Raji (cell line): ENCODE measurements around the gene NELL2.

Source experiments
- POLR2A ChIP-seq: IDR thresholded peaks from 2 replicates; pipeline ENCODE4 v1.6.1; 2011; ENCODE audit warnings: low read depth, low read length, control low read depth; ENCODE audit not compliant: insufficient read depth

NELL2 gene

DNA sequence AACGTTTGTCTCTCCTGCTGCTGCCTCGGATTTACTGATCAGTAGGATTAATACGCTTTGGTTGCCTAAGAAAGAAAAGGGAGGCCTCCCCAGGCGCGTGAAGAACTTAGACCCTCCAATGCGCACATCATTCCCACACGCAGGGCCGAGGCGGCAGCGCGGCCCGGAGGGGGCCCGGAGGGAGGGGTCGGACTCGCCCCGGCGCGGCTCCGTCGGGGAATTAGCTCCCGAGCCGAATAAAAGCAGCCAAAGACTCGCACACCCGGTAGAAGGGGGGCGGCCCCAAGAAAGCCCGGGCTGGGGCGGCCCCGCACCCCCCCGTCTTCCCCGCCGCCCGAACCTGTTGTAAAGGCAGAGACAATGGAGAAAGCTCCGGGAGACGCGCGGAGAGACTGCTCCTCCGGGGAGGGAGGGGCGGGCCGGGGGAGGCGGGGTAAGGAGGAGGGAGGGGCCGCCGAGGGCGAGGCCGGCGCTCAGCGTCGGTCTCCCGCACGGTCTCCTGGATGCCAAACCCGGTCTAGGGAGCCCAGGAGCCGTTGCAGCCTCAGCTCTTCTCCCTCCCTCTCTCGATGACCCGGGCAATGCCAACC lies at the start of gene NELL2:
Gene NELL2, minus strand, starts transcription at position 362 of the 590 bp plus-strand sequence. CDS start 446 bp downstream, outside the sequence.
- TF ChIP-seq POLR2A = no peak

DNA sequence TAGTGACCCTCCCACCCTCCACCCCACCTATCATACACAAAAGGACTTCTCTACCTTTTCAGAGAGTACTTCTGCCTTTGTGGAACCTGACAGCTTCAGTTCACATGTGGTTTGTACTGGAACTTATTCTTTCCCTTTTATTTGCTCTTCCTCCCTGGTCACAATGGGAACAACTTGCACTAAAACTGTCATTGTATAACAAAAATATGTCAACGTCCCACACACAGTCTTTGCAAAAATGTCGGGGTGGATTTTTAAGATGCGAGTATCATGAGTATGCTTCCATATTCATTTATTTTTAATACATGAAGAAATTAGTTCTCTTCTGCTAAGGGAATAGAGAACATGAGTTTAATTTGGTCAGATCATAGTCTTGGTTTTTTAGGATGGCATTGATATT lies 45.6 kb upstream of the NELL2 start:
- TF ChIP-seq POLR2A = no peak

DNA sequence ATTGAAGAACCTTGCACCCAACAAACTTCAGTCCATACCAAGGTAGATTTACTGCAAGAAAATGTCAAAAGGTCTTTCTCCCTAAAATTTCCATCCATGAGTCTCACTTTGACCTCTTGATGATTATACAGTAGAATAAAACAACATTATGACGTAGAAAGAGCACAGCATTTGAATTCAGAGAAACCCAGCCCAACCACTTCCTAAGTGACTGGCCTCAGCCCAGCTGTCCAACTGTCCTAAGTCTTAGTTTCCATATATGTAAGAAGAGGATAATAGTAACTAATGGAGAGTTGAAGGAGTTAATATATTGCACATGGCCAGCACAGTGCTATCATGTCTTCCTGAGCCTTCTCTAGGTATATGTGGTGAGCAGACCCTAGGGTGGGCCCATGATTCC lies 41.0 kb upstream of the NELL2 start:
- no peak for TF ChIP-seq POLR2A

DNA sequence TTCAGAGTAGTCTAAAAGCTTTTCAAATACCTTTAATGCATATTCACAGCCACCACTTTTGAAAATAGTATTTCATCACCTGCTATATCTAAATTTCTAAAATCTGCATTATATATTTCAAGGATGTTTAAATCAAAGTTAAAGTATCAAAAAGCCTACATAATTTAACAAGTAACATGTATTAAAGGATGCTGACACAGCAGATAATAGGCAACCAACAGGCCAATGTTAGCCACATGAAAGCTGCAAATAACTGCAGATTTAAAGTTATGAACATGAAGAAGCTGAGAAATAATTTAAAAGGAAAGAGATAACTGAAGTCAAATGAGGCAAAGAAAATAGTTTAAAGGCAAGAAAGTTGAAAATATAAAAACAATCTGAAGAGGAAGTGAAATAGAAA lies 39.8 kb upstream of the NELL2 start:
- TF ChIP-seq POLR2A = no peak

DNA sequence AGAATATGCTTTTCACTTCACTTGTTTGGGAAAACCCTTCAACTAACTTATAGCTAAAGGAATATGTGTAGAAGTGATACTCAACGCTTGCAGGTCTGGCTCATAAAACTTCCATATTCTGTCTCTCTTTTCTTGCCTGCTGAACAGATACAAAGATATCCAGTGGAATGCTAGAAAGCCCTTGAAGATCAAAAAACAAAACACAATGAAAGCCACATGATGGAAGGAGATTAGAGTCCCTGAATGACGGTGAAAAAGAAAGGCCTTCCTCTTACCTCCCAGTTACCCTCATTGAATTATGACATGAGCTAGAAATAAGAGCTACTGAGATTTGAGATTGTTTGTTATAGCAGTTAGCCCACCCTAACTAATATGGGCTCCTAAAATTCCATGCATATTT lies 28.2 kb upstream of the NELL2 start:
- TF ChIP-seq POLR2A = no peak

DNA sequence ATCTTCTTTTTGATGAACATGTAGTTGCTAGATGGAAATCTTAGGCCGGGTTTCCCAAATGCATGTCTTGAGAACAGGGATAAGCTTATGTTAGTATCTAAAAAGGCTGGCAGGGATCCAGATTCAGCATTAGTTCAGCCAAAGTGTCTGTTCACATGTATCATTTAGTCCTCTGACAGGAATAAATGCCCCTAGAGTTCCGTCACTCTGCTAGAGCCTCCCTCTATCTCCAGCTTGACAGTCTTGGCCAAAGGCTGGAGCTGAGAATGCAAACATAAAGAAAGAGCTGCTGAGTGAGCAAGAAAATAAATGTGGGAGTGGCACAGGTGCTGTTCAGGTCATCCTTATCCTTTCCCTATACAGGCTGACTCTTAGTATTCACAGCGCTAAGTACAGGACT lies 13.8 kb upstream of the NELL2 start:
- TF ChIP-seq POLR2A = no peak

DNA sequence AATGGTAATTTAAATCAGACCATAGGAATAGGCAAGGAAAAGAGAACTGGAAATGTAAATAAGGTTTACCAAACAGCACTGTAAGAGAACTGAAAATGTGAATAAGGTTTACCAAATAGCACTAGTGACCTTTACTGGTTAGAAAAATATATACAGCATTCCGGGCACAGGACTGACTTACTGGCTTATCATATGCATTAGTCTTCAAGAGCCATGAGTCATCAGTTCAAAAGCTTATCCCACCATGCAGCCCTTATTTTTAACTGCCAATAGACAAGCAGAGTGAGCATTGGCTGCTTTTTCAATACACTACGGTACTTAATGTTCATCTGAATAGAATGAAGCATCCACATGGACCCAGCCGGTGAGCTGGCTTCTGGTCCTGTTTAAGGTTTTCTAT lies 13.0 kb upstream of the NELL2 start:
- TF ChIP-seq POLR2A = no peak

DNA sequence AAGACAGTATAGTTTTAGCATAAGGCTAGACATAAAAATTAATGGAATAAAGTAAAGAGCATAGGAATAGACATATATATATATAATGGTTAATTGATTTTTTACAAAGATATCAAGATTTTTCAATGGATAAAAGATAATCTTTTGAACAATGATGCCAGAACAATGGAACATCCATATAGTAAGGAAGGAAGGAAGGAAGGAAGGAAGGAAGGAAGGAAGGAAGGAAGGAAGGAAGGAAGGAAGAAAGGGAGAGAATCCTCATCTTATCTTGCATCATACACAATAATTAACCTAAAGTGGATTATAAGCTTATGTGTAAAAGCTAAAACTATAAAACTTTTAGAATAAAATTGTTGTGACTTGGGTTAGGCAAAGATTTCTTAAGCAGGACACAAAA lies 9.8 kb upstream of the NELL2 start:
- TF ChIP-seq POLR2A = no peak

DNA sequence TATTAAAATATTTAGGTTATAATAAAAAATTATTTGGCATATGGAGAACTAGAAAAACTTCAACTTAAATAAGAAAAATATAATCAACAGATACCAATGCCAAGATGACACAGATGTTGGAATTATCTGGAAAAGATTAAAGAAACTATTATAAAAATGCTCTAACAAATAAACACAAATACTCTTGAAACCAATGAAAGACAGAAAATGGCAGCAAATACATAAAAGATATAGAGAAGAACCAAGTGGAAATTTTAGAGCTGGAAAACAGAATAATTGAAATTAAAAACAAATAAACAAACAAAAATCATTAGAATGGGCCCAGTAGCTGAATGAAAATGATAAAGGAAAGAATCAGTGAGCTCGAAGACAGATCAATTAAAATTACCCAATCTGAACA lies 5.1 kb upstream of the NELL2 start:
- no peak for TF ChIP-seq POLR2A

DNA sequence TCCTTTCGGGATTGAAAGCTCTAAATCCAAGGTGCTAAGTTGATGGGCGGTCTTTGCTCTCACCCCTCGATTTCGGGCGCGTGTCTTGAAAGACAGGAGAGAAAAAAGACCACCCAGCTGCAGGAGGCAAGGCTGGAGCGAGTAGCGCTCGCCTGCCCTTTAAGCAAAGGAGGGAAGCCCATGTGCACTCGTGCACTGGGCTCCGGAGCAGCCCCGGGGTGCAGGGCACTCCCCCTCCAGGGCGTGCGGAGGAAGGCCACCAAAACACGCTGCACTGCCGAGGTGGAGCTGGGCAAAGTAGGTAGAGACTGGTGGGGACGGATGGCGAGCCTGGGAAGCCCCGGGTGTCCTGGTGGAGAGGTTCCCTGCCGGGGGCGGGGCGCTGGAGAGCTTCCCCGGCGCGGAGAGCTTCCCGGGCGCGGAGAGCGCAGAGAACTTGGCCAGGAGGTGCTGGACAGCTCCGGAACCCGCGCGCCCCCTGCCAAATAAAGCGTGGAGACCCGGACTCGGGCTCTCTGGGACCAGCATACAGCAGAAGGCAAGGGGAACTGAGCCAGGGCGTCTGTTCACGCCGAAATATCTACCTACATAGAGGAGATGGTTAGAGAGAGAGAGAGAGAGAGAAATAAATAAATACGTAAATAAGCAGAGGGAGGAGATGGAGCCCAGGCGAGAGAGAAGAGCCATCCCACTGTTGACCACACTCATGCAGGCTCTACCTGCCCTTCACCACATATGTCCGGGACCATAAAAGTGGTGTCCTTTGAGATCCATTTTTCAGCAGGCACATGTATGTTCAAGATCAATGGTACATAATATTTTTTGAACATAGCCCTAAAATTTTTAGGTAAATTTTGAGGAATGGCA lies 662 bp upstream of the NELL2 start:
- TF ChIP-seq POLR2A = no peak

DNA sequence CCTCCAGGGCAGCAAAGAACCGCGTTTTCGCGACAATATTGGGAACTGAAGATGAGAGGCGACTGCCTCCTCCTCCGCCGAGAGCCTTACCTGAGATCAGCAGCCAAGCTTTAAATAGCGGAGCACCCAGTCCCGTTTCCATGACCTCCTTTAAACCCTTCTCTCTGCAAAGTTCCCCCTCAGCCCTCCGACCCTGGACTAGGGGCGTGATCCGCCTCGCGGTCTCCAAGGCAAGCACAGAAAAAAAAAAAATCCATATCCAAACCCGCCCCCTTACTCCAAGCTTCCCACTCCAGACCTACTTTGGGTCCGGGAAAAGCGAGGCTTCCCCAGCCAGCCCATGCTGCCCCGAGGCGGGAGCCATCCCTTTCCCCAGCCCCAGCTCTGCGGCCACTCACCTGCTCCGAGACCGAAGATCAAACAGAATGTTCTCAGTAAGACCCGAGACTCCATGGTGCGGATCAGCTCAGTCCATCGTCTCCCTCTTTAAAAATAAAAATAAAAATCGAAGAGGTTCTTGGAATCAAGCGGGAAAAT lies 630 bp downstream of the NELL2 start:
- no peak for TF ChIP-seq POLR2A

DNA sequence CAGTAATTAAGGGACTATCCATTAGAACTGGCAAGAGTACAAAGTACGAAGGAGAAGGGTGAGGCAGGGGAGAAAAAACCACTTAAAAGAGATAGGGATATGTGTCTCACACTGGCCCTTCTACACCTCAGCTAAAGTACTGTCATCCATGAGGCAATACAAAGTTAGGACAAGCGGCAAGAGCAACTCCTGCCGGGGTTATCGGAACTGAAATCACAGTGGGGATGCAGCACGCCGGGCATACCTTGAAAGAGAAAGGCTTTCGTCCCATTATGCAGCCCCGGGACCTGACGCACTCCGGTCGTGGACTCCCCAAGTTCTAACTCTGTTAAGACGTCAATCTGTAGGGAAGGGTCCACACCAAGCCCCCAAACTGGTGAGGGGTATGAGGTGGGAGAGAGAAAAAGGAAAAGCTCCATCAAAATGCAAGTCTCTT lies 1.1 kb downstream of the NELL2 start:
- TF ChIP-seq POLR2A = no peak

DNA sequence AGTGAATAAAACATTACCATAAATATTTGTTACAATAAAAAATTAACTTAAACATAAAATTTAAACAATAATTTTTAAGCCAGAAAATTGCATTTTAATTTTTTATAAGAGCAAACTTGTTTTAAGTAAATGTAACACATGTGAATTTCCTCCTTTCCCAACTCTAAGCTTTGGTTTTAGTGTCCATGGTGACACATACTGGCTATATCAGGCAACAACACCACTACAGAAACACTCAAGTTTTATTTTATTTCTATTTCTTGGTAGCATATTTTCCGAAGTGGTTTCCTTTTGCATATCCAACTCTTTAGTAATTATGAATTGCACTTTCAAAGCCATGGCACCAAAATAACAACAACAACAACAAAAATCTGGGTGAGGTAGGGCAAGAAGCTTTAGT lies 2.2 kb downstream of the NELL2 start:
- TF ChIP-seq POLR2A = no peak

DNA sequence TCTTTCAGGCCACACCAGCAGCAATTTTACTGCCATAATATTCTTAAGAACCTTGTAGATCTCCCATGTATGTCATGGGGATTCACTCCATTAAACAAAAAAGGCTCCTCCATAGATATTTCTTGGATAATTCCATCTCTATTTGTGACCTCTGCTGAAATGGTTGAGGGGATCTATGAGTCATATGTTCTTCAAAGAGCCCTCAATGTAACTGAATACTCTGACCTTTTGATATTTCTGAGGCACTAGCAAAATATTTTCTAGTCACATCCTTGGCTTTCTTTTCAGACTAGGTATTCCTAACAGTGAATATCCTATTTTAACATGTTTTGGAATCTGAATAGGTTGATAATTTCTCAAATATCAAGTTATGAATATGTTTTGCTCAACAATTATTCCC lies 6.6 kb downstream of the NELL2 start:
- no peak for TF ChIP-seq POLR2A

DNA sequence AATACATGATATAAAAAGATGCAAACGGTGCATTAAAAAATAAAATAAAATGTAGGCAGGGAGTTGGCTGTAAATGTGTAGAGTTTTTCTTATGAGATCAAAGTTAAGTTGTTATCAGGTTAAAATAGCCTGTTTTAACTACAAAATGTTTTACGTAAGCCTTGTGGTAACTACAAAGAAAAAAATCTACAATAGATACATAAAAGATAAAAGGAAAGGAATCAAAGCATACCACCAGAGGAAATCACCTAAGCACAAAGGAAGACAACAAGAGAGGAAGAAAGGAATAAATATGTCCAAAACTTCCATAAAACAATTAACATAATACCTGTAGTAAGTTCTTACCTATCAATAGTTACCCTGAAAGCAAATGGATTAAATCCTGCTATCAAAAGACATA lies 12.2 kb downstream of the NELL2 start:
- no peak for TF ChIP-seq POLR2A

DNA sequence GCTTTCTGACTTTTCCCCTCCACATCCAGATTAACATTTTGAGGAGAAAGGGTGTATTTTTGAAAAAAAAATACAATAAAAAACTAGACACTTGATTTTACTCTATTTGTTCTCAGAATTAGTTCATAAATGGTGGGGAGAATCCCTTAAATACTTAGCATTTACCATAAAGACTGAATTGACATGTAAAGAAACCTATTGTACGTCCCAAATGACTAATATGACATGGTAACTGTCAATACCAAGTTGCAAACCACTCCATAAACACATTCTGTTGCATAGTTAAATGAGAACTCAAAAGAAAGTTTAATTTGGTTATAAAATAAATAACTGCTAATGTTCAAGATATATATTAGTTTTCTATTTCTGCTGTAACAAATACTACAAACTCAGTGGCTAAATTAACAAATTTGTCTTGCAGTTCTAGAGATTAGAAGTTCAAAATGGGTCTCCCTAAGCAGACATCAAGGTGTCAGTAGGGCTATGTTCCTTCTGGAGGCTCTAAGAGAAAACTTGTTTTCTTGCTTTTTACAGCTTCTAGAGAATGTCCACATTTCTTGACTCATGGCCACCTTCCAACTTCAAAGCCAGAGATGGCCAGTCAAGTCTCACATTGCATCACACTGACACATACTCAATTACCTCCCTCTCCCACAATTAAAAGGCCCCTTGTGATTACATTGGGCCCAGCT lies 16.0 kb downstream of the NELL2 start:
- no peak for TF ChIP-seq POLR2A
